GM12878 (cell line): Measurements from ENCODE around the gene AMBP. TPM values are rescaled to one million over a fixed set of nuclear protein-coding genes. Genes with fewer than 3 reads are reported as not detected.

Experiments used
- ATAC-seq: fragments of 200-7000 bp; cut with Tn5 transposase; 3 replicates; pipeline ENCODE4 v1.9.1; 2020; ENCODE audit warnings: mild to moderate bottlenecking, moderate library complexity
- BruUV-seq: library from RNA; stranded (reverse); fragments of 400-500 nt; replicated peaks from 2 replicates; lab custom pipeline; 2021; lab: Mats Ljungman, UMichigan
- CTCF ChIA-PET: fragments of 300-600 bp; sonication (Branson Sonifier 250); formaldehyde crosslinking; extraction: SDS; loops from one replicate; lab custom pipeline; 2021; ENCODE audit warnings: inconsistent platforms; lab: Yijun Ruan, JAX
- POLR2A ChIA-PET: fragments of 350-600 bp; formaldehyde crosslinking; extraction: SDS; loops from one replicate; lab custom pipeline; 2021; ENCODE audit warnings: inconsistent platforms; lab: Charles Lee
- RAD21 ChIA-PET: fragments of 300-600 bp; sonication (Branson Sonifier 250); formaldehyde crosslinking; loops from one replicate; lab custom pipeline; 2023; ENCODE audit warnings: antibody characterized with exemption; ENCODE audit not compliant: unreplicated experiment; lab: Charles Lee
- SMC1A ChIA-PET: fragments of 300-600 bp; sonication (Branson Sonifier 250); formaldehyde crosslinking; loops from one replicate; lab custom pipeline; 2023; ENCODE audit not compliant: unreplicated experiment, uncharacterized antibody; lab: Charles Lee
- DNase-seq: peaks from one replicate; pipeline ENCODE4 v3.0.0-alpha.2; 2011; ENCODE audit warnings: low read depth, low spot score
- FAIRE-seq: peaks from 3 replicates; lab custom pipeline; 2011; peaks lifted over from hg19 to GRCh38; lab: Jason Lieb, UNC
- H2AFZ ChIP-seq: 2 replicates; pipeline ENCODE4 v1.6.0; 2011; ENCODE audit warnings: low read depth, low read length, control low read depth; ENCODE audit not compliant: control insufficient read depth
- H3K27ac ChIP-seq: 2 replicates; pipeline ENCODE4 v1.5.1; 2011; ENCODE audit warnings: control low read depth; ENCODE audit not compliant: control insufficient read depth, insufficient read depth
- H3K27me3 ChIP-seq, 2 experiments: replicated peaks in 1 of 2; 2 replicates each; pipeline versions ENCODE4 v1.6.0 to v1.6.1; 2011; ENCODE audit warnings: low read length in 1 of 2; ENCODE audit not compliant: control insufficient read depth in 2 of 2, insufficient read depth in 2 of 2
- H3K36me3 ChIP-seq, 2 experiments: 2 replicates each; pipeline ENCODE4 v1.5.1; 2011; ENCODE audit warnings: low read length in 1 of 2; ENCODE audit not compliant: control insufficient read depth in 2 of 2, insufficient read depth in 2 of 2
- H3K4me1 ChIP-seq: 2 replicates; pipeline ENCODE4 v1.6.1; 2011; ENCODE audit warnings: mild to moderate bottlenecking, low read length, moderate library complexity, mixed read lengths; ENCODE audit not compliant: control insufficient read depth, insufficient read depth
- H3K4me2 ChIP-seq: 2 replicates; pipeline ENCODE4 v1.6.0; 2011; ENCODE audit warnings: control low read depth; ENCODE audit not compliant: control insufficient read depth, insufficient read depth
- H3K4me3 ChIP-seq: fragments of 200-600 bp; sonication (generic); 2 replicates; pipeline ENCODE4 v1.5.1; 2016
- H3K79me2 ChIP-seq: 2 replicates; pipeline ENCODE4 v1.6.0; 2011; ENCODE audit warnings: low read length; ENCODE audit not compliant: control insufficient read depth, insufficient read depth
- H3K9ac ChIP-seq: 2 replicates; pipeline ENCODE4 v1.8.0; 2011; ENCODE audit warnings: low read length, control low read depth, mixed read lengths; ENCODE audit not compliant: control insufficient read depth, insufficient read depth
- H3K9me3 ChIP-seq: replicated peaks from 3 replicates; pipeline ENCODE4 v1.5.1; 2011; ENCODE audit warnings: mild to moderate bottlenecking, low read length; ENCODE audit not compliant: control insufficient read depth, insufficient read depth
- H4K20me1 ChIP-seq: 2 replicates; pipeline ENCODE4 v1.6.0; 2011; ENCODE audit not compliant: control insufficient read depth, insufficient read depth
- CBX3 ChIP-seq: fragments of 200-600 bp; sonication (generic); IDR thresholded peaks from 2 replicates; pipeline ENCODE4 v1.6.1; 2016; ENCODE audit warnings: low read depth, borderline replicate concordance
- EP300 ChIP-seq, 2 experiments: fragments of 150-350 bp in 1 of 2; IDR thresholded peaks; 2 replicates each; pipeline ENCODE4 v1.6.1; 2011 to 2012; ENCODE audit warnings: low read depth in 2 of 2, low read length in 2 of 2, borderline replicate concordance in 1 of 2, improper control_type of control experiment in 1 of 2, inconsistent platforms in 1 of 2; ENCODE audit not compliant: control insufficient read depth in 1 of 2
- FOS ChIP-seq: IDR thresholded peaks from 3 replicates; pipeline ENCODE4 v1.6.1; 2011; ENCODE audit warnings: borderline replicate concordance; ENCODE audit not compliant: insufficient read length; ENCODE audit errors: extremely low read depth
- HDAC2 ChIP-seq: fragments of 200-600 bp; sonication (generic); IDR thresholded peaks from 2 replicates; pipeline ENCODE4 v1.6.1; 2017
- HDAC6 ChIP-seq: fragments of 200-600 bp; sonication (generic); IDR thresholded peaks from one replicate; pipeline ENCODE4 v1.8.0; 2017; ENCODE audit warnings: antibody characterized with exemption; ENCODE audit not compliant: unreplicated experiment
- PAX8 ChIP-seq: fragments of 450-650 bp; IDR thresholded peaks from 2 replicates; pipeline ENCODE4 v1.6.1; 2017; ENCODE audit warnings: mild to moderate bottlenecking, moderate library complexity
- STAT3 ChIP-seq: IDR thresholded peaks from 2 replicates; pipeline ENCODE4 v1.6.1; 2011; ENCODE audit warnings: low read depth, low read length, improper control_type of control experiment
- SUPT20H ChIP-seq: IDR thresholded peaks from 2 replicates; pipeline ENCODE4 v1.6.1; 2011; ENCODE audit warnings: low read depth, mild to moderate bottlenecking, low read length, moderate library complexity, borderline replicate concordance; ENCODE audit not compliant: control insufficient read depth
- WGBS: methylation state at CpG from one replicate; pipeline ENCODE4 v1.1.6; 2016; ENCODE audit warnings: low lambda C conversion rate; ENCODE audit not compliant: insufficient replicate concordance, insufficient coverage; ENCODE audit errors: missing lambda C conversion rate; 5-methylcytosine and 5-hydroxymethylcytosine counted together
- in situ Hi-C: fragments of 300-500 bp; cut with MboI; formaldehyde crosslinking; loops from 9 replicates; pipeline ENCODE4 v1.14.3; 2018; ENCODE audit warnings: mixed read lengths
- intact Hi-C: fragments of 100-400 bp; cut with micrococcal nuclease; formaldehyde crosslinking; loops from one replicate; pipeline ENCODE4 v1.14.2; 2022; ENCODE audit not compliant: unreplicated experiment
- polyA plus RNA-seq, 11 experiments: library from polyadenylated mRNA; depleted of rRNA in 4 of 11; unstranded in 6 of 11; stranded (reverse) in 5 of 11; fragments of >200 nt; fragmentation: Nextera tagmentation in 4 of 11; fragmentation: Illumina TruSeq in 1 of 11; extraction: Ambion mirVana in 4 of 11; extraction: Trizol in 1 of 11; gene quantifications; 1 replicate in 1 of 11; 2 replicates in 10 of 11; pipeline versions ENCODE4 v1.2.1 to v1.2.3, GENCODE V29; 2011 to 2016; ENCODE audit warnings: inconsistent platforms in 2 of 11, missing spikeins in 2 of 11, low read depth in 1 of 11
- total RNA-seq, 4 experiments: library from RNA; depleted of rRNA in 3 of 4; stranded (reverse); fragments of >200 nt in 3 of 4; fragmentation: Illumina TruSeq in 1 of 4; extraction: Trizol in 1 of 4; gene quantifications; 2 replicates each; pipeline versions ENCODE4 v1.2.1 to v1.2.3, GENCODE V29; 2013 to 2021
- TF ChIP-seq, protein P1 (sequence below): fragments of 450-650 bp; IDR thresholded peaks from 2 replicates; pipeline ENCODE4 v1.6.1; 2016; ENCODE audit warnings: mild to moderate bottlenecking
- TF ChIP-seq, protein P2 (sequence below): IDR thresholded peaks from 2 replicates; pipeline ENCODE4 v1.6.1; 2012; ENCODE audit warnings: low read depth, low read length, improper control_type of control experiment

The AMBP gene
- total and polyA plus RNA-seq, 10 of the 15 experiments (the other 5 are each of a cell fraction or from before 2014, with no cell fraction given), result 0.11 to 2.3 (median 0.18) TPM; not detected in 7

DNA sequence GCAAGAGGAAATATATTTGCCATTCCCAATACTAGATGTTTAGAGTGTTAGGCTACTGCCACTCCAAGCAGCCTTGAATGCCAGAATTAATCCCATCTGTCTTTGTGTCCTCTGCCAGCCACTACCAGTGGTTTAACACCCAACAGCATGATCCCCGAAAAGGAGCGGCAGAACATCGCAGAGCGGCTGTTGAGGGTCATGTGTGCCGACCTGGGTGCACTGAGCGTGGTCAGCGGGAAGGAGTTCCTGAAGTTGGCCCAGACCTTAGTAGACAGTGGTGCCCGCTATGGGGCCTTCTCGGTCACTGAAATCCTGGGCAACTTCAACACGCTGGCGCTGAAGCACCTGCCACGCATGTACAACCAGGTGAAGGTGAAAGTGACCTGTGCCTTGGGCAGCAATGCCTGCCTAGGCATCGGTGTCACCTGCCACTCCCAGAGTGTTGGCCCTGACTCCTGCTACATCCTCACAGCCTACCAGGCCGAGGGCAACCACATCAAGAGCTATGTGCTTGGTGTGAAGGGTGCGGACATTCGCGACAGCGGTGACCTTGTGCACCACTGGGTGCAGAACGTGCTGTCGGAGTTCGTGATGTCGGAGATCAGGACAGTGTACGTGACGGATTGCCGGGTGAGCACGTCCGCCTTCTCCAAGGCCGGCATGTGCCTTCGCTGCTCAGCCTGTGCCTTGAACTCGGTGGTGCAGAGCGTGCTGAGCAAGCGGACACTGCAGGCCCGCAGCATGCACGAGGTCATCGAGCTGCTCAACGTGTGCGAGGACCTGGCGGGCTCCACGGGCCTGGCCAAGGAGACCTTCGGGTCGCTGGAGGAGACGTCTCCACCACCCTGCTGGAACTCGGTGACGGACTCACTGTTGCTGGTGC, 29.3 kb downstream of the AMBP start:
- ChIA-PET POLR2A (no interaction called here), RAD21 (no interaction called here), CTCF (no interaction called here), SMC1A (no interaction called here)
- Histone ChIP-seq H3K4me2 (no peak overlapping the region), H4K20me1 (no peaks in the 10 kb centered on the region), H3K4me1 (no peaks in the 10 kb centered on the region), H3K9ac (no peak overlapping the region), H3K36me3 (no peaks in the 10 kb centered on the region), H3K27ac (no peak overlapping the region), H2AFZ (no peak overlapping the region), H3K27me3 (peaks cover 0 to 4% of the 10 kb centered on the region in 2 experiments; a peak in 1 of 4 replicates), H3K4me3 (no peak overlapping the region), H3K9me3 (no peaks in the 10 kb centered on the region), H3K79me2 (no peaks in the 10 kb centered on the region)
- TF ChIP-seq STAT3 (no peak), HDAC6 (no peak), FOS (no peak), CBX3 (no peak), HDAC2 (no peak), PAX8 (no peak), SUPT20H (no peak), EP300 (IDR thresholded peaks at IDR 0.05; ENCODE audit: borderline replicate concordance in 1 of 2, control insufficient read depth in 1 of 2, low read depth in 2 of 2, low read length in 2 of 2) (no peak)
- TF ChIP-seq, protein P1, sequence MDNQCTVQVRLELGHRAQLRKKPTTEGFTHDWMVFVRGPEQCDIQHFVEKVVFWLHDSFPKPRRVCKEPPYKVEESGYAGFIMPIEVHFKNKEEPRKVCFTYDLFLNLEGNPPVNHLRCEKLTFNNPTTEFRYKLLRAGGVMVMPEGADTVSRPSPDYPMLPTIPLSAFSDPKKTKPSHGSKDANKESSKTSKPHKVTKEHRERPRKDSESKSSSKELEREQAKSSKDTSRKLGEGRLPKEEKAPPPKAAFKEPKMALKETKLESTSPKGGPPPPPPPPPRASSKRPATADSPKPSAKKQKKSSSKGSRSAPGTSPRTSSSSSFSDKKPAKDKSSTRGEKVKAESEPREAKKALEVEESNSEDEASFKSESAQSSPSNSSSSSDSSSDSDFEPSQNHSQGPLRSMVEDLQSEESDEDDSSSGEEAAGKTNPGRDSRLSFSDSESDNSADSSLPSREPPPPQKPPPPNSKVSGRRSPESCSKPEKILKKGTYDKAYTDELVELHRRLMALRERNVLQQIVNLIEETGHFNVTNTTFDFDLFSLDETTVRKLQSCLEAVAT, result no peak
- TF ChIP-seq, protein P2, sequence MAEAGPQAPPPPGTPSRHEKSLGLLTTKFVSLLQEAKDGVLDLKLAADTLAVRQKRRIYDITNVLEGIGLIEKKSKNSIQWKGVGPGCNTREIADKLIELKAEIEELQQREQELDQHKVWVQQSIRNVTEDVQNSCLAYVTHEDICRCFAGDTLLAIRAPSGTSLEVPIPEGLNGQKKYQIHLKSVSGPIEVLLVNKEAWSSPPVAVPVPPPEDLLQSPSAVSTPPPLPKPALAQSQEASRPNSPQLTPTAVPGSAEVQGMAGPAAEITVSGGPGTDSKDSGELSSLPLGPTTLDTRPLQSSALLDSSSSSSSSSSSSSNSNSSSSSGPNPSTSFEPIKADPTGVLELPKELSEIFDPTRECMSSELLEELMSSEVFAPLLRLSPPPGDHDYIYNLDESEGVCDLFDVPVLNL, result no peak
- 64% methylated on average over 41 of the region's 44 CpGs for WGBS
- FAIRE-seq (no peak), ATAC-seq (no peak), DNase-seq (no peak)
- intact Hi-C loops, result no loop called here
- in situ Hi-C loops, result loop anchor here (25.0 kb wide), 1 partner anchor 586 kb away; the partner anchor contains the start of gene RGS3
- no TSS peak for BruUV-seq
